Lower leg skin (tissue), 3 donors: Measurements from ENCODE around the gene CAMTA1.

Experiments used
- CTCF ChIP-seq, 3 donors: fragments of 450-650 bp; IDR thresholded peaks; one replicate each; pipeline ENCODE4 v1.5.1; 2016; ENCODE audit warnings: antibody characterized with exemption in 3 of 3, mild to moderate bottlenecking in 3 of 3, moderate library complexity in 2 of 3
- POLR2A ChIP-seq, 2 donors: fragments of 450-650 bp; IDR thresholded peaks; one replicate each; pipeline ENCODE4 v1.6.1; 2016 to 2017; ENCODE audit warnings: antibody characterized with exemption in 2 of 2, mild to moderate bottlenecking in 1 of 2, moderate library complexity in 1 of 2

- TF ChIP-seq CTCF (IDR thresholded peaks at IDR 0.05), result no peak
- TF ChIP-seq POLR2A (IDR thresholded peaks at IDR 0.05), result no peak
These were observed 711.9 kb downstream of the CAMTA1 start for GRCh38 chr1:7497107-7497637.
